ENCODE results near the gene GOPC.

GOPC gene

GRCh38 chr6:117595099-117595923 is 7.0 kb downstream of the GOPC start:
- DNase-seq (ENCODE audit: low spot score) = no peak

GRCh38 chr6:117592983-117593759 is 9.1 kb downstream of the GOPC start:
- no peak for DNase-seq (ENCODE audit: low spot score)

DNA sequence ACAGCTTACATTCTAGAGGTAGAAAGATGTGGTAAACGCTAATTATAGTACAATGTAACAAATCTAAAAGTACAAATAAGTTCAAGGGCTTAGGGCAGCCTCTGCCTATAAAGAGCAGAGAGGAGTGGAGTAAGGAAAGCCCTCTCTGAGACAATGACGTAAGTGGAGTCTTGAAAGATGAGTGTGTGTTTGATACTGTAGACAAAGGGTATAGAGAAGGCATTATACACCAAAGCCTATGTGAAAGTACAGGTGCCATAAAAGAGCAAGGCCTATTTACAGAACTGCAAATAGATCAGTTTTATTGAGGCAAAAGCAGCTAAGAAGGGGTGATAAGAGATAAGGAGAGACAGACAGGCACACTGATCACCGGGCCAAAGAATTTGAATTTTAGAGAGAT is 10.9 kb downstream of the GOPC start:
- no peak for DNase-seq (ENCODE audit: low spot score)

GRCh38 chr6:117590447-117590846 is 11.9 kb downstream of the GOPC start:
- no peak for DNase-seq (ENCODE audit: low spot score)

DNA sequence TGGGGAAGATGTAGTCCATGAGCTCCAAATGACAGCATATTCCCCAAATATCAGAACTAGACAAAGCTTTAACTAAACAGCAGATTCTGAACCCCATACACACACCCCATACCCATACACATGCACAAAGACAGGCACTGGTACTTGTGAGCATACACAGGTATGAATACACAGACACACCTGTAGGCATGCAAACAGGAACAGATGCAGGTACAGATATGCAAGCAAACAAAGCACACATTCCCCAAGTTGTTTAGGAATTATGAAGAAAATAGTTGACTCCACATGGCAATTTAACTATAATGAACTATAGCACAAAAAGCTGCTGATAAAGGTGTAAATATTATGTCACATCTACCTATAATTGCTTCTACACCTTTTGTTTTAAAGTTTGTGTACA is 16.7 kb downstream of the GOPC start:
- DNase-seq (ENCODE audit: low spot score) = no peak

DNA sequence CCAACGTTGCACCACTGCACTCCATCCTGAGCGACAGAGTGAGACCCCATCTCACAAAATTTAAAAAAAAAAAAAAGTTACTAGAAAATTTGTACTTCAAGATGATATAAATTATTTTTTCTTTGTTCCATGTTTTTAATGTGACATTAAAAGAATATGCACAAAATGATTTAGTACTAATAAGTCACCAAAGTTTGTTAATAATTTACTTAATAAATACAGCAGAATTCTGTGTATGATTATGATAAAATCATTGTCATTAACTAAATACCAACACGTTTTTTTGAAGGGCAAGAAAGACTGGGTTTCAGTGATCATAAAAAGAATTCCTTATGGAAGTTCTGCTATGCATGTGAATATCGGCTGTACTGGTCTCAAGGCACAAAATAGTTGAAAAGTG is 28.1 kb downstream of the GOPC start:
- no peak for DNase-seq (ENCODE audit: low spot score)

DNA sequence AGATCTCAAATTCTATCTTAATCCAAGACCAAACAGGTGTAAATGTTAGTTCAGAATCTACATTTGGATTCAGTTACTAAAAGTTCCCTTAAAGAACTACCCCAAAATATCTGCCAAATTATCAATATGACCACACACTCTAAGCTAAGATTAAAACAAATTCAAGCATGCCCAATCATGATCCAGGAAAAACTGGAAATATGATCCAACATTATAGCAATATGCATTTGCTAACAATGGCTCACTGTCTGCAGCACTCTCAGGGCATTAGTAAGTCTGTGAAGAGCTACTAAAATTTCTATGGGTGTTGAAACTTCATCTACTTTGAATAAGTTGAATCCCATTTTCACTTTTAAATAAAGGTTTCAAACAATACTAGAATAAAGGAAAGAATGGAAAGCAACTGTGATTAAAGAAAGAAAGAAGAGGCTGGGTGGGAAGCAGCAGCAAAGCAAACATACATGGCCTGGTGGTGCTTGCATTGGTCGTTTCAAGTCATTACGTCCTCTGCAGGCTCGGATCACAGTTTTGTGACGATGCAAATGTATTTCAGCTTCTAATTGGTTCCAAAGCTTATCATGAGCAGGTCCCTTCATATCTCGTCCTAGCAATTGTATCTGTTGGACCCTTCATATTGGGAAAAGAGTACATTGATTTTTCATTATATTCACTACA is 29.2 kb downstream of the GOPC start:
- DNase-seq (ENCODE audit: low spot score) = no peak

GRCh38 chr6:117568831-117569410 is 33.4 kb downstream of the GOPC start:
- no peak for DNase-seq (ENCODE audit: low spot score)

- no peak for DNase-seq (ENCODE audit: low spot score)
Observed at GRCh38 chr6:117568247-117568646, 34.1 kb downstream of the GOPC start.

- DNase-seq (ENCODE audit: low spot score) = no peak
Observed at GRCh38 chr6:117564681-117565080, 37.6 kb downstream of the GOPC start.

DNA sequence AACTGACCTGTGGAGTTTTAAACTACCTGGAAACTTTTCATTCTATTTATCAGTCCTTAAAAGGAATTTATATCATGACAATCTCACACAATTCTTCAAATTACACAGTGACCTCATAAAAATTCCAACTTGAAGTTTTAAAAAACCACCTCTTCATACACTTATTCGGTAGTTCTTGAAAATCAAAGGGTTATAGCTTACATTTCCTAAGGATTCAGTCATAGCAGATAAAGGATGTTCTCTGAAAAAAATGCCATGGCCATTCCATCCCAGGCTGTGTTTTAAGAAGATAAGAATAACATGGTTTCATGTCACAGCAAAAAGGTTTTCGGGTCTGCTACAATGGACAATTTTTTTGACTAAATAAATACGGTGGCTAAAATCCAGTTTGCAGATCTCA is 41.2 kb downstream of the GOPC start:
- no peak for DNase-seq (ENCODE audit: low spot score)

DNA sequence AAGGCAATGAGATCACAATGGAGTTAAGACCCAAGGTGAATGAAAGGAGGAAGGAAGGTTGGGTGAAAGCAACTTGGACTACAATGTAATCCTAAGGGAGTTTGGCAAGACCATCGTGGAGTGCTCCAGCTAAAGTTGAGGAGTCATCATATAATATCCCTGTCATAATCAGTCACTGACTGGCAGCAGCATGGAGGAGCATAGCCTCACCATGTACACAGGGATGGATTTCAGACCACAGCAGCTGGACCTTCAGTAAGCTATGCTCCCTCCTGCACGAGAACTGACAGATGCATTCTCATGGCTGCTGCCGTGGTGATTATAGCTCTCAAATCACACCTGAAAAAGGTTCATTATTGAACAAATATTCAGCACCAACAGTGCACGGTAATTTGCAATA is 43.0 kb downstream of the GOPC start:
- no peak for DNase-seq (ENCODE audit: low spot score)

DNA sequence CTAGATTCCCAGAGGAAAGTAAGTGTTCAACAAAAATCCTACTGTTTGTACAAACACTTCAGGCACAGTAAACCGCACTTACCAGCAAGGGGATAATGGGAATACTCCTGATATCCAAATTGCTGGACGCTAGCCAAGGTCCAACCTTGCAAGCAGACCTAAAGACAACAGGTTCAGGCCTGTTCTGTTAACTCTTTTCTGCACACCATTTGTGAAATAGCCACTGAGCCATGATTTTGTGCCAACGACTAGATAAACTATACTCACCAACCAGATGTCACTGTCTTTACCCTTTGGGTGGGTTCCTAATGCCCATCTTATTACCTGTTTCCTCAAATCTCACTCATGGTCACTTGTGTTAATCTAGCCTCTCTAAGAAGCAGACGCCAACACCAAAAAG is 43.5 kb downstream of the GOPC start:
- no peak for DNase-seq (ENCODE audit: low spot score)

DNA sequence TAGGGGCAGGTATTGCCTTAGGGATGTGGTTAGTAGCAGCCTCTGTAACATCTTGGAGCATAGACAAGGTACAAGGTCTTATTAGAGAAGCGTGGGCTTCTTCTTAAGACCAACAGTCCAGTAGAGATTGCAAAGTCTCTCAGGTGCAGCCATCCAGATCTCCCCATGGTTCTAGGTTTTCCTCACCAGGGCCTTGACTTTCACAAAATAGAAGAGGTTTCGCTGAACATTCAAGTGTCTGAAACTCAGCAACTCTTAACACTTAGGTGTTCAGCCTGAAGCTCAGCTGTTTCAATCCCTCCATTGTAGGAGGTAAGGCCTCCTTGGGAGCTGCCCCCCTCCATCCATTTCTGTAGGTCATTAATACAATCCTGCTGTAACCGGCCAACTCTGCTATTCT is 44.4 kb downstream of the GOPC start:
- DNase-seq (ENCODE audit: low spot score) = no peak

DNA sequence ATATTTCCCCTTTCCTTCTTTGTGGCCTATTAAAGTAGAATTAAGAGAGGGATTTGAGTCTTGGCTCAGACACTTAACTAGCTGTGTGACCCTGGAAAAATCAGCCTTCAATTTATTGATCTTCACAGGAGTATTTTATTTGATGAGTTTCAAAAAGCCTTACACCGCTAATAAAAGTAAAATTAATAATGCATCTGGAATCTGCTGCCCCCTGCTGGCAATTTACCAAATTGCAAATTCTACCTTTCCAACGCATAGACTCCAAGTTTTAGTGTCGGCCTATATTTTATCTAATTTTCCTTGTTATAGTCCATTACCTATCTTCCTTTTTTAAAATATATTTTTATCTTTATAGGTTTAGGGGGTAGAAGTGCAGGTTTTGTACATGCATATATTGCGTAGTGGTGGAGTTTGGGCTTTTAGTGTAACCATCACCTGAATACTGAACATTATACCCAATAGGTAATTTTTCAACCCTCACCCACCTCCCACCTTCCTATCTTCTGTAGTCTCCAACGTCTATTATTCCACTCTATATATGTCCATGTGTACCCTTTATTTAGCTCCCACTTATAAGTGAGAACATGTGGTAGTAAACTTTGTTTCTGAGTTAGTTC is 46.3 kb downstream of the GOPC start:
- DNase-seq (ENCODE audit: low spot score) = no peak

DNA sequence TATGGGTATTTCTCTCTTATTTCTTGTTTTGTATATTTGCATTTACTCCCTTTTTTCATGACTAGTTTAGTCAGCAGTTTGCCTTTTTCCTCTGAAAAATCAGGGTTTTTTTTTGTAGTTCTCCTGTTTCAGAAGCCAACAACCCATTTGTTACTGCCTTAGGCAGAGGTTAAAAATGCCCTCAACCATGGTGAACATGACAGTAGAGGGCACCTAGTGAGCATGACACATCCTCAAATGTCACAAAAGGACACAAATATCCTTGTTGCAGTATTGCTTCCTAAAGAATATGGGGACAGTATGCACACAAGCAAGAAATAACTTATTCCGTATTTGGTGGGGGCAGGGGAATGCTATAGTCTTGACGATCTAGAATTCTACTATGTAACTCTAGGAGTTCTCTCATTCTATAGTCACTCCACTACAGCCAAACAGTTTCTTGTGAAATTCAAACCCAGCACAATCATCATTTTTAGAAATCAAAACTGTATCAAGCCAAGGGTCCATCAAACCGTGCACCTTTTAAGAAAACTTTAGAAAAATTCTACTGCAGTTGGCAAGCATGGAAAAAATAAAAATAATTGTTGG is 47.0 kb downstream of the GOPC start:
- DNase-seq (ENCODE audit: low spot score) = no peak

- no peak for DNase-seq (ENCODE audit: low spot score)
Observed at GRCh38 chr6:117553142-117553541, 49.2 kb downstream of the GOPC start.

- DNase-seq (ENCODE audit: low spot score) = no peak
Observed at GRCh38 chr6:117552618-117553017, 49.7 kb downstream of the GOPC start.

DNA sequence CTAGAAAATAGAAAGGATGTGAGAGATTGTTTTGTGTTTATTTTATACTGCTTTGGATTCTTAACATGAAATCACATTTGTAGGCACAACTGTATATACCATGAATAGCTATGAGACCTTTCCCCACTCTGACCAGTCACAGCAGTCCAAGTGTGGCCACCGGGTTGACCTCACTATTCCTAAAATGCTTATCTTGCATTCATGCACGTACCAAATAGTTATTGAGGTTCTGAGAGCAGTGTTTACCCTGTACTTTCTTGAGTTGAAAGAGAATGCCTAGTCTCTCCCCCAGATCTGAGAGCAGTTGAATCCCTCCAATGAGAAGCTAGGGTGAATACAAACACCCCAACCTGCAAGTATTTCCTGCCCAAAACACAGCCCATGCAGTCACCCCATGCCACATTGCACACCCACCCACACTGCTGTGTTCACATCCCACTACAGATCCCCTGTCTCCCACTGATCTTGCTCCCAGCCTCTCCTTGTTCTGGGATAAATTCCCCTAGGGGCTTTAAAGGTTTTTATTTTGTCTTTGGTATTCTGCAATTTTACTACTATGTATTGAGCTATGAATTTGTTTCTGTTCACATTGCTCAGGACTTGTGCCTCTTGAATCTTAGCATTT is 51.6 kb downstream of the GOPC start:
- no peak for DNase-seq (ENCODE audit: low spot score)

GRCh38 chr6:117550078-117550600 is 52.2 kb downstream of the GOPC start:
- no peak for DNase-seq (ENCODE audit: low spot score)

GRCh38 chr6:117549611-117550010 is 52.7 kb downstream of the GOPC start:
- DNase-seq (ENCODE audit: low spot score) = no peak

Measured in AG08396 (cell line).